GM18502 (cell line): ENCODE measurements around the gene PIK3R1.

ENCODE experiments used
- ATAC-seq: cut with Tn5 transposase; IDR thresholded peaks from one replicate; pipeline ENCODE4 v1.9.1; 2021; ENCODE audit warnings: mild to moderate bottlenecking; ENCODE audit not compliant: unreplicated experiment, poor library complexity

PIK3R1 gene

GRCh38 chr5:68247627-68248026 lies 32.1 kb downstream of the PIK3R1 start:
- no peak for ATAC-seq

DNA sequence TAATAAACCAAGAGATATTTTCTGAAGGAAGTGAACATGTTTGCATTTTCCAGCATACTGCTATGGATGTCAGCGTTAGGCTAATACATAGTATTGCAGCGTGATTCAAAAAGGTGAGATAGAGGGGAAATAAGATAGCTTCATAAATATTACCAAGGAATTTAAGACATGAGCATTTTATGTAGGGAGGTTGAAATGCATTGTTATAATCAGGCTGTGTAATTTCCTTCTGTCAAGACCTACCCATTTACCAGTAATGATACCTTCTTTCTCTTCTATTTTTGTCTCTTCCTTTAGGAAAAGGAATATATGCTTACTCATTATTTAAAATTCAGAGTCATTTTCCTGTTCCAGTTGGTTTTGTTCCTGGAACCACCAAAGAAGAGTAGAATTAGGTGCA lies 33.3 kb downstream of the PIK3R1 start:
- ATAC-seq = no peak

GRCh38 chr5:68249520-68249919 lies 34.0 kb downstream of the PIK3R1 start:
- ATAC-seq = no peak

- no peak for ATAC-seq
Observed at GRCh38 chr5:68250661-68251298, 35.2 kb downstream of the PIK3R1 start.

DNA sequence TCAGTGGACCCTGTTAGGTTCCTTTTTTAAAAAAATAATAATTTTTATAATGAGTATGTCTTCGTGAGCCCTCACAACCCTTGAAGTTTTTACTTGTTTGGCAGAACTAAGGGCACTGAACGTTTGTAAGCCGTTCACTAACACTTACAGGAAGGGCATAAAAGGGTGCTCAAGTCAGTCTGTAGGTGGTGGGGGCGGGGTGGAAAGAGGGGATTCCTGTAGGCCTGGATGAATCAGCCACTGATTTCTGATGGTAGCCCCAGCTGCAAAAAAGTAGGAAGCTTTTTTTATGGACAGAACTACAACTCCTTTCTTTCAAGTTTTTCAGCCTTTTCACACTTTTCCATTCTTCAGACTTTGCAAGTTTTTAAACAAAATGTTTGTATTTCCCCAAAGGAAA lies 35.8 kb downstream of the PIK3R1 start:
- ATAC-seq = no peak

DNA sequence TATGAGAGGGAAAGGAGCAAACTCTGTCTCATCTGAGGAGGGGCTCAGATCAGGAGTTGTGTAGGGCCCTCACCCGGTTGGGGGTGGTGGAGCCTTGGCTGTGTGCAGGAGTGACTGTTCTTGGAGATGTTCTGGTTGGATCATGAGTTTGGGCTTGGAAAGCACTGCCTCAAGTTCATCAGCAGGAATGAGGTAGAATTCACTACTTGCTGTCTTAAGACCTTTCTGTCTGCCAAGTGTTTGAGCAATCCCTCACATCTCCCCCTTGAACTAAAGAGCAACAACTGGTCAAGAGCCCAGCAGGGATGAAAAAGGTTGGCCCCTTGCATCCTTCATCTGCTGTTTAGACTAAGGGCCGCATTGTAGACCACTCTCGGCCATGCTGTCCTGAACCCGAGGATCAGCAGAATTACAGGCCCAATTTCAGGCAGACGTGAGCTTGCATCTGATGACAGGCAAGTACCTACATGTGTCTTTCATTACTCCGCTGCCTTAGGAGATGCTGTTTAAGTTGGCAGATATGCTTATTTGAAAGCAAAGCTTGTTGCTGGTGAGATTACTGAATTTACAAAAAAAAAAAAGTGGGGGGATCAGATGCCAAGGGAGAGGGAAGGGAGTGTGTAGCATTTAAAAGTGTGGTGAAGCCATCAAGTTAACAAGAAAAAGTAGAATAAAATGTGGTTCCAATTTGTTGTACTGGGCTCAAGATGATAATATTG lies 36.4 kb downstream of the PIK3R1 start:
- no peak for ATAC-seq

DNA sequence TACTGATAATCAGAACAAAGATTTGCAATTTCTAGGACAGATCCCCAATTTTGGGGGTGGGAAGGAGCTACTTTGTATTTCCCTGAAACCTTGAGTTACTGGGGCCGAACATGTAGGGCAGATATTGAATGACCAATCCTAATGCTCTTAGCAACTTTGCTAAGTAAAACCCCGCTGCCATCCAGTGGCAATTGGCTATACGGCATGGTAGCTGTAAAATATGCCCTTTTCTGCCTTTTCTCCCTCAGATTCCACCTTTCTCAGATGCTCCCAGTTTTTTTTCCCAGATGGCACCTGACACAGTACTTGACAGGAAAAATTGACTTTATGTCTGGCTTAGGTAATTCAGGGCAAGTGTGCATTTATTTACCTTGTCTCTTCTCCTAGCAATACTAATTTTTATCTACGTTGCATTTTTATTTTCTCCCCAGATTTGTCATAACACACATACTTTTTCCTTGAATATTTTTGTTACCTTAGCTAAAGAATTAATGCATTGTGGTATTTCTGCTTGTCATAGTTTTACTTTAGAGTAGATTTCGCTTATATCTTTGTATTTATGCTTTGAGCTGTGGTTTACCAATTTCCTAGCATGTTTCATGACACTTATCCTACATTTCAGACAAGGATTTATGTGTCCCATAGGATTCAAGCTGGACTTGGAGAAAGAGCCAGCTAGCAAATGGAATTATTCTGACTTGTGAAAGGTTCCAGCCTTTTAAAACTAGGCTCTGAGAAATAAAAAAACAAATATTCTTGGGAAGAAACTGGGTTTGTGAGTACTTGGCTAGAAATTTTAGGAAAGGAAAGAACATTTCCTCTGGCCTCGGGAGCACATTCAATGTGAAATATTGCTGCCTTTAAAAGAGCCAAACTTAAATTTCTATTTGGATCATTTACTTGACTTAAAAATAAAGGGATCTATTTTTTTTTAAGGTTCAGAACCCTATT lies 37.4 kb downstream of the PIK3R1 start:
- peak; percentile 62 for ATAC-seq

GRCh38 chr5:68253624-68254585 lies 38.3 kb downstream of the PIK3R1 start:
- ATAC-seq = no peak

DNA sequence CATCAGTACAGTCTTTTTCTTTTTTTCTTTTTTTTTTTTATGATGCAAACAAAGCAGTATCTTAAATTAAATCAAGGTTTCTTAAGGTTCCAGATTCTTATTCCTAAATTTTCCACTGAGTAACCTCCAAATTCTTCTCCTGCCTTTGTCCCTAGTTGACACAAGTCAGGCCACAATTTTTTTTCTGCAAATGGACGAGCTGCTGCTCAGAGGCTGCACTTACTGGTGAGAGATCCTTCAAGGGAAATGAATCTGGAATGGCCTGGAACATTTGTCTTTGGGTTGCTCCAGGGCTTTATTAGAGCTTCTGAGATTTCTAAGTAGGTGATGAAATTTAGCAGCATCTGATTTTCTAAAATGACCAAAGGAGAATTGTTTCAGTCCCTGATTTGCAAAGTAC lies 39.3 kb downstream of the PIK3R1 start:
- ATAC-seq = no peak

GRCh38 chr5:68255305-68256120 lies 40.0 kb downstream of the PIK3R1 start:
- ATAC-seq = peak; percentile 41

GRCh38 chr5:68257210-68257609 lies 41.7 kb downstream of the PIK3R1 start:
- ATAC-seq = no peak

DNA sequence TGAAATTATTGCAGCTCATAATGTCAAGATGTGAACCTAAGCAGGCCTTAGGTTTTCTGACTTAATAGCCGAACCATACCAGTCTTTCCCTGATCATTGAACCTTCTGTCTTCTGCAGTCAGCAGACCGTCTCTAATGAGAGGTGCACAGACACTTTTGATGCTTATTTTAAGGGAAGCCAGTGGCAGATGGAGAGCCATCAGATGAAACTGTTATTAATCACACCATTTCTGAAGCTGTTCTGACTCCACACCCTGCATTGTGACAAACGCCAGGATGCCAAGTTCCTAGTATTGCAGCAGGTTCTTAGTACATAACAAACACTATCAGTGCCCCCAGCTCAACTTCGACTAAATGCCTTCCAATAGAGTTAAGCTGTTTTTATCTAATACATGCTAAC lies 43.0 kb downstream of the PIK3R1 start:
- no peak for ATAC-seq

DNA sequence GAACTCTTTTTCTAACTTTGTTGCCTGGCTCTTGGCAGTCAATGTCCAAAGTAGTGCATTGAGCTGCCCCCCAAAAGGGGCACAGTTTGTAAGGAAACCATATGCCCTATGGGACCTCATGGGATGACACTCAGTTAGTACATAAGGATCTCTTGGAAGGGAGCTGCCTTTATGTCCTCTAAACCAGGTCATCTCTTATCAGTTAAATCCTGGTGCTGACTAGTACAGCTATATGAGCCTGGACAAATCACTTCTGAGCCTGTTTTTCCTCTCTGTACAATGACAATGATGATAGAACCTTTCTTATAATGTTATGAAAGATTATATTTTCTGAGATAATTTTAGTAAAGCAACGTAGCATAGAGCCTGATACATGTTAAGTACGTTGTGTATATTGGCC lies 44.1 kb downstream of the PIK3R1 start:
- ATAC-seq = no peak

DNA sequence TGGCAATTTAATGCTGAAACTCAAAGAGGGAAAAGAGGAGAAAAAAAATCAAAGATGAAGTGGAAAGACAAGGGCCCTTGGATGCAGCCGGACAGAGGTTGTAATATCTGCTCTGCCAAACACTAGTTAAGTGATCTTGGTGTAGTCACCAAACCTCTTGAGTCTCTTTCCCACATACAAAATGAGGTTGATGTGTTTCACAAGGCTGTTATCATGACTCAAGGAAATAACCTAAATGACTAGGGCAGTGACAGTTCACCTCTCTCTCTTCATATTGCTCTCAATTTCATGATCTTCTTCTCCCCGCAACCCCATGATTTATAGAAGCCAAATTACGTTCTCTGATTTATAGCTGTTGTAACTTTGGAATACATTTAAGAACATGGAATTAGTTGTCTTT lies 44.9 kb downstream of the PIK3R1 start:
- no peak for ATAC-seq

- no peak for ATAC-seq
Observed at GRCh38 chr5:68261169-68261568, 45.6 kb downstream of the PIK3R1 start.

GRCh38 chr5:68261569-68262065 lies 46.1 kb downstream of the PIK3R1 start:
- ATAC-seq = no peak

- ATAC-seq = no peak
Observed at GRCh38 chr5:68264024-68264956, 48.7 kb downstream of the PIK3R1 start.

GRCh38 chr5:68265347-68265746 lies 49.8 kb downstream of the PIK3R1 start:
- no peak for ATAC-seq
